Right lobe of liver (tissue), 6 donors: ENCODE results near the gene EPS8. TPM values are rescaled to one million over a fixed set of nuclear protein-coding genes. Genes with fewer than 3 reads are reported as not detected.

Source experiments
- ATAC-seq, 4 donors: fragments of 200-7000 bp; cut with Tn5 transposase; one replicate each; pipeline ENCODE4 v1.9.1; 2020; ENCODE audit warnings: mild to moderate bottlenecking in 4 of 4, moderate library complexity in 4 of 4
- DNase-seq, 3 donors: peaks; one replicate each; pipeline ENCODE4 v3.0.0-alpha.2; 2020
- H3K27ac ChIP-seq, 3 donors: fragments of 200-600 bp; one replicate each; pipeline ENCODE4 v1.8.0; 2022
- H3K27me3 ChIP-seq, 2 donors: fragments of 200-600 bp; one replicate each; pipeline ENCODE4 v1.8.0; 2022
- H3K36me3 ChIP-seq, 4 donors: fragments of 200-600 bp; sonication (generic) in 1 of 4; one replicate each; pipeline versions ENCODE4 v1.5.1 to v1.8.0; 2017 to 2022; ENCODE audit warnings: control low read depth in 1 of 4
- H3K4me1 ChIP-seq, 4 donors: fragments of 200-600 bp; sonication (generic) in 1 of 4; one replicate each; pipeline versions ENCODE4 v1.5.1 to v1.8.0; 2017 to 2022; ENCODE audit warnings: control low read depth in 1 of 4
- H3K4me3 ChIP-seq, 3 donors: fragments of 200-600 bp; one replicate each; pipeline ENCODE4 v1.8.0; 2022
- H3K9me3 ChIP-seq, 4 donors: fragments of 200-600 bp; sonication (generic) in 1 of 4; one replicate each; pipeline versions ENCODE4 v1.5.1 to v1.8.0; 2017 to 2022; ENCODE audit warnings: control low read depth in 1 of 4
- POLR2A ChIP-seq: fragments of 450-650 bp; IDR thresholded peaks from one replicate; pipeline ENCODE4 v1.6.1; 2017; ENCODE audit warnings: antibody characterized with exemption, mild to moderate bottlenecking
- WGBS: methylation state at CpG from one replicate; pipeline ENCODE4 v1.1.6; 2018; ENCODE audit warnings: low coverage, low lambda C conversion rate; ENCODE audit not compliant: insufficient coverage; ENCODE audit errors: missing lambda C conversion rate; 5-methylcytosine and 5-hydroxymethylcytosine counted together
- intact Hi-C, 2 donors: fragments of 100-400 bp; cut with DNase I; formaldehyde crosslinking; loops; one replicate each; pipeline versions ENCODE4 v1.11.2 to v1.14.1; 2022
- small RNA-seq, 2 experiments: library from RNA; depleted of rRNA; stranded (forward); fragments of <200 nt; gene quantifications; one replicate each; pipeline ENCODE3, GENCODE V24; 2016
- total RNA-seq, 6 experiments: library from RNA; depleted of rRNA in 2 of 6; stranded (reverse); fragments of >200 nt in 2 of 6; fragmentation: NEBNext Ultra II Directional in 3 of 6; extraction: Animal tissue kit (Norgen Biotek cat#: 25700) in 3 of 6; gene quantifications; one replicate each; pipeline versions ENCODE4 v1.1.0 to v1.2.4, GENCODE V29; 2016 to 2023
- TF ChIP-seq, protein P1 (sequence below), 4 donors: fragments of 200-600 bp in 3 of 4; fragments of 450-650 bp in 1 of 4; IDR thresholded peaks; one replicate each; pipeline versions ENCODE4 v1.5.1 to v1.8.0; 2016 to 2022; ENCODE audit warnings: antibody characterized with exemption in 4 of 4, mild to moderate bottlenecking in 2 of 4
- donor health status: DM: no; HTN: yes; CAD: no.
- donor health status: DM: no; HTN: no; CAD: no.
- donor health status: DM: no; HTN: no; CAD: no.
- donor health status: DM: no; HTN: yes; CAD: no.
- donor health status: DM: no; HTN: yes; CAD: no.

The EPS8 gene
- total RNA-seq, 6 experiments from 2014 or later, result 21.3 to 44.8 (median 28.2) TPM

DNA sequence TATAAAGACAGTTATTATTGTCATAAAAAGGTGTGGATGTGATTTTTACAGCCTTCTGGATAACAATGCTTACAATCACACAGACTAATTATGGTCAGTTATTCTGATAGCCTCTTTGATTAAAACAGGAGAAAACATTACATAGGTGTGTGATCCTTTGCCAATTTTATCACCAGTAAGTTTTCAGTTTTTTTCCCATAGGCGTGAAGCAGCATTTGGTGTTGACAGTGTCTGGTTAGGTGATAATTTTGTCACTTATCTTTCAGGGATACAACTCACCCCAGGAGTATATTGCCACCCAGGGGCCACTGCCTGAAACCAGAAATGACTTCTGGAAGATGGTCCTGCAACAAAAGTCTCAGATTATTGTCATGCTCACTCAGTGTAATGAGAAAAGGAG lies 208.8 kb downstream of the EPS8 start:
- ATAC-seq, result no peak
- DNase-seq, result no peak
- TF ChIP-seq, protein P1, sequence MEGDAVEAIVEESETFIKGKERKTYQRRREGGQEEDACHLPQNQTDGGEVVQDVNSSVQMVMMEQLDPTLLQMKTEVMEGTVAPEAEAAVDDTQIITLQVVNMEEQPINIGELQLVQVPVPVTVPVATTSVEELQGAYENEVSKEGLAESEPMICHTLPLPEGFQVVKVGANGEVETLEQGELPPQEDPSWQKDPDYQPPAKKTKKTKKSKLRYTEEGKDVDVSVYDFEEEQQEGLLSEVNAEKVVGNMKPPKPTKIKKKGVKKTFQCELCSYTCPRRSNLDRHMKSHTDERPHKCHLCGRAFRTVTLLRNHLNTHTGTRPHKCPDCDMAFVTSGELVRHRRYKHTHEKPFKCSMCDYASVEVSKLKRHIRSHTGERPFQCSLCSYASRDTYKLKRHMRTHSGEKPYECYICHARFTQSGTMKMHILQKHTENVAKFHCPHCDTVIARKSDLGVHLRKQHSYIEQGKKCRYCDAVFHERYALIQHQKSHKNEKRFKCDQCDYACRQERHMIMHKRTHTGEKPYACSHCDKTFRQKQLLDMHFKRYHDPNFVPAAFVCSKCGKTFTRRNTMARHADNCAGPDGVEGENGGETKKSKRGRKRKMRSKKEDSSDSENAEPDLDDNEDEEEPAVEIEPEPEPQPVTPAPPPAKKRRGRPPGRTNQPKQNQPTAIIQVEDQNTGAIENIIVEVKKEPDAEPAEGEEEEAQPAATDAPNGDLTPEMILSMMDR (IDR thresholded peaks at IDR 0.05), result no peak
- TF ChIP-seq POLR2A, result no peak
- H3K4me1 ChIP-seq, result no peaks in the 10 kb centered on the region
- intact Hi-C loops, result no loop called here
- no peak overlapping the region for H3K27ac ChIP-seq
- H3K27me3 ChIP-seq, result no peaks in the 10 kb centered on the region
- no peaks in the 10 kb centered on the region for H3K9me3 ChIP-seq
- no peak overlapping the region for H3K4me3 ChIP-seq
- WGBS, result 88% methylated on average over 1 of the region's 1 CpG
- H3K36me3 ChIP-seq, result no peaks in the 10 kb centered on the region

- ATAC-seq (no peak), DNase-seq (no peak)
- TF ChIP-seq, protein P1 (IDR thresholded peaks at IDR 0.05), result no peak
- no peak for TF ChIP-seq POLR2A
- Histone ChIP-seq H3K4me1 (no peaks in the 10 kb centered on the region), H3K9me3 (no peaks in the 10 kb centered on the region), H3K36me3 (no peaks in the 10 kb centered on the region), H3K4me3 (no peak overlapping the region), H3K27ac (no peak overlapping the region), H3K27me3 (no peaks in the 10 kb centered on the region)
- intact Hi-C loops, result no loop called here
- WGBS, result 70% methylated on average over 3 of the region's 3 CpGs
Measured at GRCh38 chr12:15575671-15576541, 213.3 kb downstream of the EPS8 start.

DNA sequence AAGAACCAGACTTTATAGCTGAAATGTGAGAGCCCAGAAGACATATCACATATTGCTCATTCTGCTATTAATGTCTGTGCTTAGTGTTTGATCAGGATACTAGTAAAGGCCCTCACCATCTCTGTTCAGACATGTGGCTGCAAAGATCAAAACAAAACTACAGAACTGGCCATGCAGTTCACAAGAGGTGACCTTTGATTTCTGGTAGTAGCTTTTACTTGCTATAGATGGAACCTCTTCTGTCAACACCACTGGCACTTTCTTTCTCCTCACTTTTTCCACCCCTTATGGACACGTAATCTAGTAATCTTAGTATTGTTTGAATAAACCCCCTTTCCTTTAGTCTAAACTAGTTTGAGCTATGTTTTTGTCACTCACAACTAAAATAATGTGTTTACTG lies 214.8 kb downstream of the EPS8 start:
- TF ChIP-seq POLR2A, result no peak
- TF ChIP-seq, protein P1 (IDR thresholded peaks at IDR 0.05), result no peak
- 75% methylated on average over 1 of the region's 1 CpG for WGBS
- no peaks in the 10 kb centered on the region for H3K27me3 ChIP-seq
- no peaks in the 10 kb centered on the region for H3K4me1 ChIP-seq
- intact Hi-C loops, result no loop called here
- H3K4me3 ChIP-seq, result no peak overlapping the region
- ATAC-seq (no peak), DNase-seq (no peak)
- H3K36me3 ChIP-seq, result no peaks in the 10 kb centered on the region
- no peak overlapping the region for H3K27ac ChIP-seq
- no peaks in the 10 kb centered on the region for H3K9me3 ChIP-seq

Small RNA genes lying within 50 kb of the gene (small RNA-seq; reads per million reads assigned to genes)
- gene RNU6-251P, result 0 reads per million in 2 experiments

Other genes with a start within 250 kb of the EPS8 start
- 10 to 100 TPM; 41.3 to 53.5 (median 43.0) TPM for gene STRAP, start 93.0 kb upstream of the EPS8 start, total RNA-seq
- gene DERA, start 121.9 kb upstream of the EPS8 start, total RNA-seq, result 10 to 100 TPM; 39.8 to 55.6 (median 49.1) TPM